Measurements from ENCODE around the gene NTMT2.

NTMT2 gene

GRCh38 chr1:170131984-170132383 lies 13.8 kb upstream of the NTMT2 start:
- H2AFZ ChIP-seq (ENCODE audit: low read length): no peak overlapping the region
- H3K79me2 ChIP-seq (ENCODE audit: insufficient read depth, low read length): no peaks in the 10 kb centered on the region
- no peak for TF ChIP-seq EZH2phosphoT487 (IDR thresholded peaks at IDR 0.05; ENCODE audit: borderline replicate concordance)
- no peak for TF ChIP-seq CTCF (conservative IDR thresholded peaks at IDR 0.05; ENCODE audit: low read length)
- H3F3A ChIP-seq (ENCODE audit: low read depth): no peaks in the 10 kb centered on the region
- H3K4me1 ChIP-seq (ENCODE audit: insufficient read depth, low read length, poor library complexity, severe bottlenecking): peaks cover 5% of the 10 kb centered on the region
- no peaks in the 10 kb centered on the region for H4K20me1 ChIP-seq (ENCODE audit: insufficient read depth, low read length, poor library complexity, severe bottlenecking)
- no peaks in the 10 kb centered on the region for H3K36me3 ChIP-seq (ENCODE audit: insufficient read depth, low read length)
- no peak overlapping the region for H3K9ac ChIP-seq (ENCODE audit: low read depth, low read length, poor library complexity, severe bottlenecking)
- no peak overlapping the region for H3K4me3 ChIP-seq (ENCODE audit: low read length, poor library complexity, severe bottlenecking)
- no peaks in the 10 kb centered on the region for H3K9me3 ChIP-seq (ENCODE audit: insufficient read depth, low read depth, low read length)
- no peak overlapping the region for H3K4me2 ChIP-seq (ENCODE audit: low read depth, low read length, poor library complexity, severe bottlenecking)
- no peaks in the 10 kb centered on the region for H3K27me3 ChIP-seq (ENCODE audit: insufficient read depth, low read length, poor library complexity, severe bottlenecking)
- H3K9me2 ChIP-seq (replicated peaks; ENCODE audit: low read depth, low read length): no peaks in the 10 kb centered on the region

- Histone ChIP-seq H3K4me2 (ENCODE audit: low read depth, low read length, poor library complexity, severe bottlenecking) (no peak overlapping the region), H3K36me3 (ENCODE audit: insufficient read depth, low read length) (no peaks in the 10 kb centered on the region), H3K9ac (ENCODE audit: low read depth, low read length, poor library complexity, severe bottlenecking) (no peak overlapping the region), H3K4me1 (ENCODE audit: insufficient read depth, low read length, poor library complexity, severe bottlenecking) (no peaks in the 10 kb centered on the region), H4K20me1 (ENCODE audit: insufficient read depth, low read length, poor library complexity, severe bottlenecking) (no peaks in the 10 kb centered on the region), H2AFZ (ENCODE audit: low read length) (no peak overlapping the region), H3F3A (ENCODE audit: low read depth) (no peaks in the 10 kb centered on the region), H3K4me3 (ENCODE audit: low read length, poor library complexity, severe bottlenecking) (no peak overlapping the region), H3K9me2 (replicated peaks; ENCODE audit: low read depth, low read length) (no peaks in the 10 kb centered on the region), H3K27me3 (ENCODE audit: insufficient read depth, low read length, poor library complexity, severe bottlenecking) (no peaks in the 10 kb centered on the region), H3K79me2 (ENCODE audit: insufficient read depth, low read length) (no peaks in the 10 kb centered on the region), H3K9me3 (ENCODE audit: insufficient read depth, low read depth, low read length) (no peaks in the 10 kb centered on the region)
- TF ChIP-seq CTCF (conservative IDR thresholded peaks at IDR 0.05; ENCODE audit: low read length): no peak
- TF ChIP-seq EZH2phosphoT487 (IDR thresholded peaks at IDR 0.05; ENCODE audit: borderline replicate concordance): no peak
These were observed 11.8 kb upstream of the NTMT2 start for GRCh38 chr1:170133766-170134495.

GRCh38 chr1:170134521-170134920 lies 11.2 kb upstream of the NTMT2 start:
- TF ChIP-seq EZH2phosphoT487 (IDR thresholded peaks at IDR 0.05; ENCODE audit: borderline replicate concordance): no peak
- TF ChIP-seq CTCF (conservative IDR thresholded peaks at IDR 0.05; ENCODE audit: low read length): no peak
- no peak overlapping the region for H3K9ac ChIP-seq (ENCODE audit: low read depth, low read length, poor library complexity, severe bottlenecking)

More at GRCh38 chr1:170134521-170134920, 11.2 kb upstream of the NTMT2 start:
- Histone ChIP-seq H3K4me2 (ENCODE audit: low read depth, low read length, poor library complexity, severe bottlenecking) (no peak overlapping the region), H3K4me1 (ENCODE audit: insufficient read depth, low read length, poor library complexity, severe bottlenecking) (no peaks in the 10 kb centered on the region), H3K9me2 (replicated peaks; ENCODE audit: low read depth, low read length) (no peaks in the 10 kb centered on the region), H3K36me3 (ENCODE audit: insufficient read depth, low read length) (no peaks in the 10 kb centered on the region), H3F3A (ENCODE audit: low read depth) (no peaks in the 10 kb centered on the region), H4K20me1 (ENCODE audit: insufficient read depth, low read length, poor library complexity, severe bottlenecking) (no peaks in the 10 kb centered on the region), H3K4me3 (ENCODE audit: low read length, poor library complexity, severe bottlenecking) (no peak overlapping the region), H3K79me2 (ENCODE audit: insufficient read depth, low read length) (no peaks in the 10 kb centered on the region), H2AFZ (ENCODE audit: low read length) (no peak overlapping the region), H3K9me3 (ENCODE audit: insufficient read depth, low read depth, low read length) (no peaks in the 10 kb centered on the region), H3K27me3 (ENCODE audit: insufficient read depth, low read length, poor library complexity, severe bottlenecking) (no peaks in the 10 kb centered on the region)

Measured in Loucy (cell line).